Ishikawa (cell line): Measurements from ENCODE around the gene VPS51.

Source experiments
- CEBPB ChIP-seq: IDR thresholded peaks from 2 replicates; pipeline ENCODE4 v1.6.1; 2012
- EP300 ChIP-seq: IDR thresholded peaks from 2 replicates; pipeline ENCODE4 v1.6.1; 2012; ENCODE audit warnings: borderline replicate concordance
- RAD21 ChIP-seq: IDR thresholded peaks from 2 replicates; pipeline ENCODE4 v1.6.1; 2012; ENCODE audit warnings: low read depth
- YY1 ChIP-seq: IDR thresholded peaks from 2 replicates; pipeline ENCODE4 v1.6.1; 2012; ENCODE audit warnings: low read depth
- TF ChIP-seq, protein P1 (sequence below): IDR thresholded peaks from 2 replicates; pipeline ENCODE4 v1.6.1; 2012; ENCODE audit warnings: low read depth, mild to moderate bottlenecking

DNA sequence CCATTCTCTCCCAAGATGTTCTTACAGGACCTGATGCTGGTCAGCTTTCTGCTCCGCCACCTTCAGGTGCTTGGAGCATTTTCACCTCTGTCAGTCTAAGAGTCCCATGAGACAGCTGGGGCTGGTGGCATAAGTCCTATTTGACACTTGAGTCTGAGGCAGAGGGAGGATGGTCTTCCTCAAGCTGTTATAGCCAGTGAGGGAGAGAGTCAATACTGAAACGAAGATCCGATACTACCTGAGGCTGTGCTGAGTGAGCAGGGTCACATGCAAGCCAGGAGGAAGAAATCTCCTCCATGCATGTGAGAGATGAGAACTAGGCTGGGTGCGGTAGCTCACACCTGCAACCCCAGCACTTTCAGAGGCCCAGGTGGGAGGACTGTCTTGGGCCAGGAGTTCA is 6.4 kb upstream of the VPS51 start:
- TF ChIP-seq EP300 (no peak), CEBPB (no peak), RAD21 (no peak), YY1 (no peak)
- TF ChIP-seq, protein P1, sequence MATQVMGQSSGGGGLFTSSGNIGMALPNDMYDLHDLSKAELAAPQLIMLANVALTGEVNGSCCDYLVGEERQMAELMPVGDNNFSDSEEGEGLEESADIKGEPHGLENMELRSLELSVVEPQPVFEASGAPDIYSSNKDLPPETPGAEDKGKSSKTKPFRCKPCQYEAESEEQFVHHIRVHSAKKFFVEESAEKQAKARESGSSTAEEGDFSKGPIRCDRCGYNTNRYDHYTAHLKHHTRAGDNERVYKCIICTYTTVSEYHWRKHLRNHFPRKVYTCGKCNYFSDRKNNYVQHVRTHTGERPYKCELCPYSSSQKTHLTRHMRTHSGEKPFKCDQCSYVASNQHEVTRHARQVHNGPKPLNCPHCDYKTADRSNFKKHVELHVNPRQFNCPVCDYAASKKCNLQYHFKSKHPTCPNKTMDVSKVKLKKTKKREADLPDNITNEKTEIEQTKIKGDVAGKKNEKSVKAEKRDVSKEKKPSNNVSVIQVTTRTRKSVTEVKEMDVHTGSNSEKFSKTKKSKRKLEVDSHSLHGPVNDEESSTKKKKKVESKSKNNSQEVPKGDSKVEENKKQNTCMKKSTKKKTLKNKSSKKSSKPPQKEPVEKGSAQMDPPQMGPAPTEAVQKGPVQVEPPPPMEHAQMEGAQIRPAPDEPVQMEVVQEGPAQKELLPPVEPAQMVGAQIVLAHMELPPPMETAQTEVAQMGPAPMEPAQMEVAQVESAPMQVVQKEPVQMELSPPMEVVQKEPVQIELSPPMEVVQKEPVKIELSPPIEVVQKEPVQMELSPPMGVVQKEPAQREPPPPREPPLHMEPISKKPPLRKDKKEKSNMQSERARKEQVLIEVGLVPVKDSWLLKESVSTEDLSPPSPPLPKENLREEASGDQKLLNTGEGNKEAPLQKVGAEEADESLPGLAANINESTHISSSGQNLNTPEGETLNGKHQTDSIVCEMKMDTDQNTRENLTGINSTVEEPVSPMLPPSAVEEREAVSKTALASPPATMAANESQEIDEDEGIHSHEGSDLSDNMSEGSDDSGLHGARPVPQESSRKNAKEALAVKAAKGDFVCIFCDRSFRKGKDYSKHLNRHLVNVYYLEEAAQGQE, result no peak
